HCT116 (cell line): ENCODE data around the gene PDYN. TPM values are rescaled to one million over a fixed set of nuclear protein-coding genes. Genes with fewer than 3 reads are reported as not detected.
A peak's percentile ranks its signal among the peaks of the same experiment; 100 is the strongest.

ENCODE experiments used
- ATAC-seq: fragments of 200-7000 bp; cut with Tn5 transposase; 2 replicates; pipeline ENCODE4 v1.9.1; 2020; ENCODE audit warnings: mild to moderate bottlenecking, moderate library complexity
- BruUV-seq: library from RNA; stranded (reverse); fragments of 400-500 nt; replicated peaks from 2 replicates; lab custom pipeline; 2021; lab: Mats Ljungman, UMichigan
- CTCF ChIA-PET: fragments of 300-600 bp; sonication (Branson Sonifier 250); formaldehyde crosslinking; loops from one replicate; lab custom pipeline; 2021; ENCODE audit warnings: antibody characterized with exemption; lab: Charles Lee
- POLR2A ChIA-PET: fragments of 300-600, 350-600 bp; sonication (Branson Sonifier 250); formaldehyde crosslinking; loops from one replicate; lab custom pipeline; 2021; ENCODE audit warnings: antibody characterized with exemption; lab: Charles Lee
- RAD21 ChIA-PET, 2 experiments: fragments of 300-600 bp; sonication (Branson Sonifier 250); formaldehyde crosslinking; loops; one replicate each; lab custom pipeline; 2023; ENCODE audit warnings: low total read pairs in 2 of 2; ENCODE audit not compliant: uncharacterized antibody in 2 of 2, unreplicated experiment in 2 of 2, low non-redundant PET in 1 of 2; lab: Charles Lee
- DNase-seq: peaks from one replicate; pipeline ENCODE4 v3.0.0-alpha.2; 2010; ENCODE audit warnings: low read depth, low spot score
- H2AFZ ChIP-seq: fragments of 200-600 bp; shearing (Covaris generic), sonication (generic); 2 replicates; pipeline ENCODE4 v1.6.1; 2017; ENCODE audit warnings: low read depth, mixed run types, mixed read lengths, antibody characterized with exemption, low read length; ENCODE audit not compliant: poor library complexity, severe bottlenecking
- H3K27ac ChIP-seq: 2 replicates; pipeline ENCODE4 v1.5.1; 2012; ENCODE audit warnings: low read depth, low read length
- H3K27me3 ChIP-seq: fragments of 200-600 bp; sonication (generic); 2 replicates; pipeline ENCODE4 v1.6.1; 2016; ENCODE audit warnings: mixed run types, low read length, mixed read lengths; ENCODE audit not compliant: insufficient read depth
- H3K36me3 ChIP-seq, 2 experiments: fragments of 200-500 bp in 1 of 2; fragments of 200-600 bp in 1 of 2; sonication (Bioruptor generic) in 1 of 2; sonication (generic) in 1 of 2; 2 replicates each; pipeline versions ENCODE4 v1.5.1 to v1.6.1; 2014 to 2016; ENCODE audit warnings: low read length in 2 of 2, inconsistent platforms in 1 of 2, mixed read lengths in 1 of 2, mixed run types in 1 of 2; ENCODE audit not compliant: insufficient read depth in 2 of 2, control insufficient read depth in 1 of 2
- H3K4me1 ChIP-seq, 2 experiments: fragments of 200-600 bp in 1 of 2; sonication (generic) in 1 of 2; 2 replicates each; pipeline versions ENCODE4 v1.5.1 to v1.6.1; 2012 to 2017; ENCODE audit warnings: low read length in 2 of 2, inconsistent platforms in 1 of 2, mild to moderate bottlenecking in 1 of 2, mixed read lengths in 1 of 2, mixed run types in 1 of 2, moderate library complexity in 1 of 2; ENCODE audit not compliant: insufficient read depth in 2 of 2, control insufficient read depth in 1 of 2
- H3K4me2 ChIP-seq: fragments of 200-600 bp; sonication (generic); 2 replicates; pipeline ENCODE4 v1.6.1; 2017; ENCODE audit warnings: mixed run types, low read length, mixed read lengths
- H3K4me3 ChIP-seq, 2 experiments: fragments of 200-600 bp in 1 of 2; sonication (generic) in 1 of 2; replicated peaks in 1 of 2; 2 replicates each; pipeline ENCODE4 v1.5.1; 2011 to 2016; ENCODE audit warnings: low read length in 2 of 2, control low read depth in 1 of 2, low read depth in 1 of 2, mild to moderate bottlenecking in 1 of 2, mixed read lengths in 1 of 2, mixed run types in 1 of 2
- H3K79me2 ChIP-seq: fragments of 200-600 bp; sonication (generic); 2 replicates; pipeline ENCODE4 v1.6.1; 2017; ENCODE audit warnings: mild to moderate bottlenecking, mixed run types, low read length, moderate library complexity, mixed read lengths; ENCODE audit not compliant: insufficient read depth
- H3K9ac ChIP-seq: fragments of 200-600 bp; sonication (generic); 2 replicates; pipeline ENCODE4 v1.6.1; 2016; ENCODE audit warnings: low read length, mixed read lengths
- H3K9me2 ChIP-seq: fragments of 200-600 bp; sonication (generic), shearing (Covaris generic); 2 replicates; pipeline ENCODE4 v1.6.1; 2017; ENCODE audit warnings: mixed run types, mild to moderate bottlenecking, moderate library complexity; ENCODE audit not compliant: insufficient read depth
- H3K9me3 ChIP-seq, 2 experiments: fragments of 200-500 bp in 1 of 2; fragments of 200-600 bp in 1 of 2; sonication (Bioruptor generic) in 1 of 2; sonication (generic) in 1 of 2; 2 replicates each; pipeline ENCODE4 v1.6.1; 2014 to 2017; ENCODE audit warnings: low read length in 2 of 2, mixed read lengths in 2 of 2, inconsistent platforms in 1 of 2, low read depth in 1 of 2, mild to moderate bottlenecking in 1 of 2, mixed run types in 1 of 2, moderate library complexity in 1 of 2; ENCODE audit not compliant: control insufficient read depth in 1 of 2, insufficient read depth in 1 of 2
- H4K20me1 ChIP-seq: fragments of 200-600 bp; sonication (generic), shearing (Covaris generic); 2 replicates; pipeline ENCODE4 v1.6.1; 2017; ENCODE audit warnings: mixed run types, mild to moderate bottlenecking, moderate library complexity; ENCODE audit not compliant: insufficient read depth
- ATF3 ChIP-seq: IDR thresholded peaks from 2 replicates; pipeline ENCODE4 v1.6.1; 2012
- CBX3 ChIP-seq: IDR thresholded peaks from 2 replicates; pipeline ENCODE4 v1.6.1; 2012; ENCODE audit warnings: low read depth
- ELF1 ChIP-seq: IDR thresholded peaks from 2 replicates; pipeline ENCODE4 v1.6.1; 2012; ENCODE audit warnings: low read depth, borderline replicate concordance
- FOSL1 ChIP-seq: IDR thresholded peaks from 2 replicates; pipeline ENCODE4 v1.6.1; 2012; ENCODE audit warnings: low read depth
- MAX ChIP-seq: IDR thresholded peaks from 2 replicates; pipeline ENCODE4 v1.6.1; 2012
- POLR2AphosphoS5 ChIP-seq: IDR thresholded peaks from 2 replicates; pipeline ENCODE4 v1.6.1; 2011; ENCODE audit warnings: mild to moderate bottlenecking, low read depth, low read length, moderate library complexity
- REST ChIP-seq: IDR thresholded peaks from 2 replicates; pipeline ENCODE4 v1.6.1; 2012; ENCODE audit warnings: low read depth
- SP1 ChIP-seq: IDR thresholded peaks from 2 replicates; pipeline ENCODE4 v1.6.1; 2012; ENCODE audit warnings: low read depth
- SRF ChIP-seq: IDR thresholded peaks from 2 replicates; pipeline ENCODE4 v1.6.1; 2012; ENCODE audit warnings: low read depth
- TCF7L2 ChIP-seq: IDR thresholded peaks from 2 replicates; pipeline ENCODE4 v1.7.0; 2011; ENCODE audit warnings: borderline replicate concordance, inconsistent platforms; ENCODE audit not compliant: insufficient read depth, insufficient read length; ENCODE audit errors: extremely low read depth
- YY1 ChIP-seq: IDR thresholded peaks from 2 replicates; pipeline ENCODE4 v1.6.1; 2011; ENCODE audit warnings: low read length, low read depth, moderate library complexity, mild to moderate bottlenecking; ENCODE audit not compliant: insufficient replicate concordance; ENCODE audit errors: extremely low read depth
- ZFX ChIP-seq: fragments of 450-650 bp; IDR thresholded peaks from 2 replicates; pipeline ENCODE4 v1.6.1; 2017
- intact Hi-C: fragments of 100-400 bp; cut with micrococcal nuclease; formaldehyde crosslinking; loops from 2 replicates; pipeline ENCODE4 v1.10.0; 2022
- total RNA-seq: library from RNA; stranded (reverse); gene quantifications from one replicate; pipeline ENCODE4 v1.2.1, GENCODE V29; 2021; ENCODE audit not compliant: unreplicated experiment
- TF ChIP-seq, protein P1 (sequence below): IDR thresholded peaks from 2 replicates; pipeline ENCODE4 v1.6.1; 2011; ENCODE audit warnings: mild to moderate bottlenecking, low read length, moderate library complexity; ENCODE audit not compliant: insufficient replicate concordance; ENCODE audit errors: extremely low read depth
- TF ChIP-seq, protein P2 (sequence below), 3 experiments: fragments of 200-600 bp in 1 of 3; sonication (generic) in 1 of 3; IDR thresholded peaks in 2 of 3; conservative IDR thresholded peaks in 1 of 3; 2 replicates each; pipeline ENCODE4 v1.5.1; 2012 to 2017; ENCODE audit warnings: low read depth in 2 of 3, low read length in 2 of 3, antibody characterized with exemption in 1 of 3, borderline replicate concordance in 1 of 3, control low read depth in 1 of 3, mild to moderate bottlenecking in 1 of 3, mixed read lengths in 1 of 3, mixed run types in 1 of 3, moderate library complexity in 1 of 3; ENCODE audit not compliant: insufficient read depth in 1 of 3

Gene PDYN
- total RNA-seq, 1 experiment from 2014 or later = not detected

DNA sequence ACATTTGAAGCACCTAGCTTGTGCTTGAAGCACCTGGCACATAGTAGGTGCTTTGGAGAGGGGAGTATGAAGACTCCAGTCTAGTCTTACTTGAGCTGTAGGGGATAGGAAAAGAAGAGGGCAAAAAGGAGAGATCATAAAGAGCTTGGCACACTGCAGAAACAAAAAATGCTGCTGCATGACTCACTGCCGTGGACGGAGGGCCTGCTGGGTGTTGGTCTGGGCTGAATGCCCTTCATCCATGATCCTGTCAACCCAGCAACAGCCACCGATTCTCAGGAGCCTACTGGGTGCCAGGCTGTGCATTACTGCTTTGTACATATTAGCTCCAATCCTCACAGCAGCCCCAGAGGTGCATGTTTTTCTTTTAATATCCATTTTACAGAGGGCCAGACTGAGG, 6.0 kb downstream of the PDYN start:
- no peak overlapping the region for H3K4me2 ChIP-seq
- DNase-seq (no peak), ATAC-seq (peak; percentile 34; the same call in 1 of the 2 replicates)
- no peaks in the 10 kb centered on the region for H3K79me2 ChIP-seq
- no peak overlapping the region for H3K9ac ChIP-seq
- no peaks in the 10 kb centered on the region for H3K36me3 ChIP-seq
- intact Hi-C loops = no loop called here
- CTCF ChIA-PET = interaction anchor here (0.9 to 1.8 kb wide), 2 partner anchors 18 to 21 kb away, joined by 3 to 4 read pairs; no protein-coding TSS in a partner anchor
- H3K27me3 ChIP-seq = peaks cover 98% of the 10 kb centered on the region
- TF ChIP-seq ZFX = no peak
- no peak for TF ChIP-seq SRF
- no peak for TF ChIP-seq ATF3
- TF ChIP-seq FOSL1 = no peak
- TF ChIP-seq CBX3 = no peak
- TF ChIP-seq, protein P1, sequence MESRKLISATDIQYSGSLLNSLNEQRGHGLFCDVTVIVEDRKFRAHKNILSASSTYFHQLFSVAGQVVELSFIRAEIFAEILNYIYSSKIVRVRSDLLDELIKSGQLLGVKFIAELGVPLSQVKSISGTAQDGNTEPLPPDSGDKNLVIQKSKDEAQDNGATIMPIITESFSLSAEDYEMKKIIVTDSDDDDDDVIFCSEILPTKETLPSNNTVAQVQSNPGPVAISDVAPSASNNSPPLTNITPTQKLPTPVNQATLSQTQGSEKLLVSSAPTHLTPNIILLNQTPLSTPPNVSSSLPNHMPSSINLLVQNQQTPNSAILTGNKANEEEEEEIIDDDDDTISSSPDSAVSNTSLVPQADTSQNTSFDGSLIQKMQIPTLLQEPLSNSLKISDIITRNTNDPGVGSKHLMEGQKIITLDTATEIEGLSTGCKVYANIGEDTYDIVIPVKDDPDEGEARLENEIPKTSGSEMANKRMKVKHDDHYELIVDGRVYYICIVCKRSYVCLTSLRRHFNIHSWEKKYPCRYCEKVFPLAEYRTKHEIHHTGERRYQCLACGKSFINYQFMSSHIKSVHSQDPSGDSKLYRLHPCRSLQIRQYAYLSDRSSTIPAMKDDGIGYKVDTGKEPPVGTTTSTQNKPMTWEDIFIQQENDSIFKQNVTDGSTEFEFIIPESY = no peak
- TF ChIP-seq, protein P2, sequence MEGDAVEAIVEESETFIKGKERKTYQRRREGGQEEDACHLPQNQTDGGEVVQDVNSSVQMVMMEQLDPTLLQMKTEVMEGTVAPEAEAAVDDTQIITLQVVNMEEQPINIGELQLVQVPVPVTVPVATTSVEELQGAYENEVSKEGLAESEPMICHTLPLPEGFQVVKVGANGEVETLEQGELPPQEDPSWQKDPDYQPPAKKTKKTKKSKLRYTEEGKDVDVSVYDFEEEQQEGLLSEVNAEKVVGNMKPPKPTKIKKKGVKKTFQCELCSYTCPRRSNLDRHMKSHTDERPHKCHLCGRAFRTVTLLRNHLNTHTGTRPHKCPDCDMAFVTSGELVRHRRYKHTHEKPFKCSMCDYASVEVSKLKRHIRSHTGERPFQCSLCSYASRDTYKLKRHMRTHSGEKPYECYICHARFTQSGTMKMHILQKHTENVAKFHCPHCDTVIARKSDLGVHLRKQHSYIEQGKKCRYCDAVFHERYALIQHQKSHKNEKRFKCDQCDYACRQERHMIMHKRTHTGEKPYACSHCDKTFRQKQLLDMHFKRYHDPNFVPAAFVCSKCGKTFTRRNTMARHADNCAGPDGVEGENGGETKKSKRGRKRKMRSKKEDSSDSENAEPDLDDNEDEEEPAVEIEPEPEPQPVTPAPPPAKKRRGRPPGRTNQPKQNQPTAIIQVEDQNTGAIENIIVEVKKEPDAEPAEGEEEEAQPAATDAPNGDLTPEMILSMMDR (IDR thresholded peaks at IDR 0.05 in 2 of 3, conservative IDR thresholded peaks at IDR 0.05 in 1 of 3; ENCODE audit: borderline replicate concordance in 1 of 3, insufficient read depth in 1 of 3, low read depth in 2 of 3, low read length in 2 of 3) = no peak
- TF ChIP-seq MAX = no peak
- no peak for TF ChIP-seq REST
- TF ChIP-seq POLR2AphosphoS5 = no peak
- TF ChIP-seq TCF7L2 = no peak
- TF ChIP-seq ELF1 = no peak
- TF ChIP-seq YY1 = no peak
- TF ChIP-seq SP1 = no peak
- no peaks in the 10 kb centered on the region for H3K9me3 ChIP-seq
- RAD21 ChIA-PET = no interaction called here
- no peaks in the 10 kb centered on the region for H3K9me2 ChIP-seq
- H3K4me1 ChIP-seq = no peaks in the 10 kb centered on the region
- no peak overlapping the region for H3K4me3 ChIP-seq
- POLR2A ChIA-PET = no interaction called here
- no peak overlapping the region for H2AFZ ChIP-seq
- BruUV-seq = no TSS peak
- no peak overlapping the region for H3K27ac ChIP-seq
- no peaks in the 10 kb centered on the region for H4K20me1 ChIP-seq
